Type B pancreatic cell (in vitro differentiated cells): Measurements from ENCODE around the gene SLC39A13. TPM values are rescaled to one million over a fixed set of nuclear protein-coding genes. Genes with fewer than 3 reads are reported as not detected.

Source experiments
- DNase-seq: peaks from one replicate; pipeline ENCODE4 v3.0.0; 2021; ENCODE audit warnings: mixed read lengths; ENCODE audit not compliant: unreplicated experiment; ENCODE audit errors: extremely low spot score
- H3K27ac Mint-ChIP-seq: 2 replicates; pipeline ENCODE4 v1.8.0; 2021; ENCODE audit warnings: mild to moderate bottlenecking, mixed read lengths
- H3K27me3 Mint-ChIP-seq: 2 replicates; pipeline ENCODE4 v1.8.0; 2021; ENCODE audit warnings: mixed read lengths
- H3K36me3 Mint-ChIP-seq: 2 replicates; pipeline ENCODE4 v1.8.0; 2021; ENCODE audit warnings: mixed read lengths
- H3K4me1 Mint-ChIP-seq: one replicate; pipeline ENCODE4 v1.8.0; 2021; ENCODE audit warnings: mixed read lengths; ENCODE audit not compliant: unreplicated experiment
- H3K4me3 Mint-ChIP-seq: 2 replicates; pipeline ENCODE4 v1.8.0; 2021; ENCODE audit warnings: mild to moderate bottlenecking, mixed read lengths
- H3K9me3 Mint-ChIP-seq: 2 replicates; pipeline ENCODE4 v1.8.0; 2021; ENCODE audit warnings: mixed read lengths
- CTCF ChIP-seq: fragments of 200-600 bp; sonication (generic); conservative IDR thresholded peaks from 2 replicates; pipeline ENCODE4 v1.5.0; 2021; ENCODE audit warnings: antibody characterized with exemption, mild to moderate bottlenecking
- total RNA-seq: library from RNA; stranded (reverse); gene quantifications from 2 replicates; pipeline ENCODE4 v1.2.1, GENCODE V29; 2021; ENCODE audit warnings: low replicate concordance

Gene SLC39A13
- total RNA-seq, 1 donor from 2014 or later: 44.8 TPM

GRCh38 chr11:47394050-47394321 is 14.4 kb upstream of the SLC39A13 start:
- Mint-ChIP-seq H3K4me1 (no peaks in the 10 kb centered on the region), H3K4me3 (no peak overlapping the region), H3K9me3 (no peaks in the 10 kb centered on the region), H3K27me3 (no peaks in the 10 kb centered on the region), H3K36me3 (no peaks in the 10 kb centered on the region), H3K27ac (no peak overlapping the region)
- no peak for DNase-seq
- TF ChIP-seq CTCF: no peak

GRCh38 chr11:47394322-47395222 is 13.8 kb upstream of the SLC39A13 start:
- H3K4me3 Mint-ChIP-seq: no peak overlapping the region
- TF ChIP-seq CTCF: no peak
- H3K36me3 Mint-ChIP-seq: no peaks in the 10 kb centered on the region
- DNase-seq: no peak
- no peak overlapping the region for H3K27ac Mint-ChIP-seq
- H3K4me1 Mint-ChIP-seq: no peaks in the 10 kb centered on the region
- H3K27me3 Mint-ChIP-seq: no peaks in the 10 kb centered on the region
- H3K9me3 Mint-ChIP-seq: no peaks in the 10 kb centered on the region

GRCh38 chr11:47395223-47396048 is 13.0 kb upstream of the SLC39A13 start:
- no peak for DNase-seq
- Mint-ChIP-seq H3K9me3 (no peaks in the 10 kb centered on the region), H3K27me3 (no peaks in the 10 kb centered on the region), H3K4me1 (peaks cover 2% of the 10 kb centered on the region), H3K36me3 (no peaks in the 10 kb centered on the region), H3K27ac (no peak overlapping the region), H3K4me3 (no peak overlapping the region)
- TF ChIP-seq CTCF: no peak

- TF ChIP-seq CTCF: no peak
- no peaks in the 10 kb centered on the region for H3K36me3 Mint-ChIP-seq
- no peak overlapping the region for H3K27ac Mint-ChIP-seq
- no peak for DNase-seq
- H3K4me3 Mint-ChIP-seq: no peak overlapping the region
- H3K27me3 Mint-ChIP-seq: no peaks in the 10 kb centered on the region
- no peaks in the 10 kb centered on the region for H3K9me3 Mint-ChIP-seq
- H3K4me1 Mint-ChIP-seq: peaks cover 8% of the 10 kb centered on the region
Observed at GRCh38 chr11:47396049-47396320, 12.4 kb upstream of the SLC39A13 start.

- Mint-ChIP-seq H3K27me3 (no peaks in the 10 kb centered on the region), H3K9me3 (no peaks in the 10 kb centered on the region), H3K27ac (no peak overlapping the region), H3K36me3 (no peaks in the 10 kb centered on the region), H3K4me3 (peak overlapping the region; percentile 27), H3K4me1 (peaks cover 9% of the 10 kb centered on the region)
- DNase-seq: no peak
- no peak for TF ChIP-seq CTCF
Observed at GRCh38 chr11:47398011-47398410, 10.4 kb upstream of the SLC39A13 start.
